ENCODE measurements around the gene ZEB2. TPM values are rescaled to one million over a fixed set of nuclear protein-coding genes. Genes with fewer than 3 reads are reported as not detected.
A peak's percentile ranks its signal among the peaks of the same experiment; 100 is the strongest.
"Not testable (repeated sequence)": the region's sequence is repeated elsewhere in the genome, so short reads cannot be mapped to it uniquely, and the experiment has no call there.

The ZEB2 gene
- total RNA-seq, 1 experiment from 2014 or later, result 71.9 TPM

GRCh38 chr2:144372410-144373080 is 147.4 kb downstream of the ZEB2 start:
- in situ Hi-C loops (cut with HindIII; ENCODE audit: low pct_unique_long_range_greater_than_20kb, low sequenced_read_pairs), result no loop called here
- peak; percentile 23 for DNase-seq (ENCODE audit: low read depth, low spot score)

DNA sequence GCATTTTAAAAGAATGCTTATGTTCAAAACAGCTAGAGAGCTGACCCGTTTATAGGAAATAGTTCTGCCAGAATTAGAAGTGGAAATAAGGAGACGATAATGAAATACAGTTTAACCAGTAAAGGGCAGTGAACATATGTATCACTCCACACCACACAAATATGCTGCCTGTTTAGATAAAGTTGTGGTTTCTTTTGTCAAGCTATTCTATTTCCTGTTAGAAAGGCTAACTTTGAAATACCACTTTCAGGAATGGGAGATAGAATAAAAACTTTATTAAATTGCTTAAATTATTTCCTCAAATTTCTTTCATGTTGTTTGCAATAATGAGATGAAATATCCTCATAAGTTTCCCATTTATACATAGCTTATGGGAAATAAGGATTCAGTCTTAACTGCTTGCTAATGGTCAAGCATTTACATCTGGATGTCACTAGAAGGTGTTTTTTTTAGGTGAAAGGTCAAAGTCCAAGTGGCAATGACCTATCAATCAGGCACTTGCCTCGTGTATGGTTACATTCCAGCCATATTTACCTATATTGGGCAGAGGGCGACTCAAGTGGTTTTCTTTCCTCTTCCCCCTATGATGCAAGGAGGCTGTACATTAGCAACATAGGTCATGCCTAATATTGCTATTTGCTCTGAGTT is 148.9 kb downstream of the ZEB2 start:
- no peak for DNase-seq (ENCODE audit: low read depth, low spot score)
- in situ Hi-C loops (cut with HindIII; ENCODE audit: low pct_unique_long_range_greater_than_20kb, low sequenced_read_pairs), result no loop called here

GRCh38 chr2:144369416-144369815 is 150.5 kb downstream of the ZEB2 start:
- in situ Hi-C loops (cut with HindIII; ENCODE audit: low pct_unique_long_range_greater_than_20kb, low sequenced_read_pairs), result no loop called here
- no peak for DNase-seq (ENCODE audit: low read depth, low spot score)

GRCh38 chr2:144366825-144367429 is 153.0 kb downstream of the ZEB2 start:
- in situ Hi-C loops (cut with HindIII; ENCODE audit: low pct_unique_long_range_greater_than_20kb, low sequenced_read_pairs), result no loop called here

DNA sequence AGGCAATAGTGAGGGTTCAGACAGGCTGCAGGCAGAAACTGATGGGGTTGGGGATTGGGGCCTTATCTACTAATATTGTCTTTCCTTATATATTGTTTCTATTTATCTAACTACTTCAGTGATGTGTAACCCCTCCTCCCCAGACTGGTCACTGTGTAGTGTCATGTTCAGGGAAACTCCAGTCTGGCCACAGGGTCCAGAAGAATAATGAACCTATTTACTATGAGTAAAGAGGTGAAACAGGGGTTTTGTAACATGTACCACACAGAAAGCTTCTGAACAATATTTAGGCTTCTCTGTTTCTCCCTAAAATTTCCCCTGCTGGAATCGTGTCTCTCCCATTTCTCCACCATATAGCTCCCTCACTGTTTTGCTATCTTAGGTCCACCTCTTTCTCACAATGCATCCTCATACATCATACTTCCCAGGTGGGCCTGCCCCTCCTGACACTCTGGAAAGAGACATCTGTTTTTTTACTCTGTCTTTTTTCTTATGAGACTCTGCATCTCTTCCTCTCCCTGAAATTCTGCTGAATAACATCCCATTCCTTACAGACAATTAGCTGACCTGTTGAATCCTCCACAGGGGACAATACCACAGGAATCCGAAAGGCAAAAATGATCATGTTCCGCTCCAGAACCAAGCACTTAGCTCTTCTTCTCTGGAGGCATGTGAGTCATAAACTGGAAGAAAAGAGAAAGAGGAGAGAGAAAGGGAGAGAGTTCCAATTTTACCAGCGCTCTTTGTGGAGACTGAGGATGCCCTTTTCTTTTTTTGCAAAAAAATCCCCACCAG is 154.8 kb downstream of the ZEB2 start:
- no peak for DNase-seq (ENCODE audit: low read depth, low spot score)
- in situ Hi-C loops (cut with HindIII; ENCODE audit: low pct_unique_long_range_greater_than_20kb, low sequenced_read_pairs), result no loop called here

More at GRCh38 chr2:144366825-144367429, 153.0 kb downstream of the ZEB2 start:
- DNase-seq (ENCODE audit: low read depth, low spot score), result no peak

DNA sequence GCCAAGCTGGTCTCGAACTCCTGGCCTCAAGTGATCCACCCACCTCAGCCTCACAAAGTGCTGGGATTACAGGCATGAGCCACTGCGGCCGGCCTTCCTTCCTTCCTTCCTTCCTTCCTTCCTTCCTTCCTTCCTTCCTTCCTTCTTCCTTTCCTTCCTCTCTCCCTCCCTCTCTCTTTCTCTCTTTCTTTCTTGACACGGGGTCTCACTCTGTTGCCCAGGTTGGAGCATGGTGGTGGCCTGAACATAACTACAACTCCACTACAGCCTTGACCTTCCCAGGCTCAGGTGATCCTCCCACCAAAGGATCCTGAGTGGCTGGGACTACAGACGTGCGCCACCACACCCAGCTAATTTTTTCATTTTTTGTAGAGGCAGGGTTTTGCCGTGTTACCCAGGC is 155.7 kb downstream of the ZEB2 start:
- in situ Hi-C loops (cut with HindIII; ENCODE audit: low pct_unique_long_range_greater_than_20kb, low sequenced_read_pairs); DNase-seq (ENCODE audit: low read depth, low spot score): not testable (repeated sequence)

- in situ Hi-C loops (cut with HindIII; ENCODE audit: low pct_unique_long_range_greater_than_20kb, low sequenced_read_pairs), result no loop called here
- no peak for DNase-seq (ENCODE audit: low read depth, low spot score)
Measured at GRCh38 chr2:144362401-144362800, 157.5 kb downstream of the ZEB2 start.

- DNase-seq (ENCODE audit: low read depth, low spot score), result no peak
- in situ Hi-C loops (cut with HindIII; ENCODE audit: low pct_unique_long_range_greater_than_20kb, low sequenced_read_pairs), result no loop called here
Measured at GRCh38 chr2:144361742-144362141, 158.2 kb downstream of the ZEB2 start.

DNA sequence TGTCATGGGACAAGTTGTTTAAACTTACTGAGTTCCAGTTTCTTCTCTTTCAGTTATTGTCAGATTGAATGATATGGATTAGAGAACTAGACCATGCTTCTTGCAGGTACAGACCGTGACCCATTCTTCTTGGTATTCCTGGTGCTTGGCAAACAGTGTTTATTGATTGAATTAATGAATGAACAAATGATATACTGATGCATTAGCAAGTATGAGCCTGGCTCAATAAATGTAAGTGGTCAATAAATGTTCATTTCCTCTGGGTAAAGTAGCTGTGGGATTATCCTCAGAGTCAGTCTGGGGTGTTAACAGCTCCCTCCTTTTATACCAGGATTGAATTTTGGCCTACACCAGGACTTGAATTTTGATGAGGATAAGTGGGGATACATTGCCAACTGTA is 160.2 kb downstream of the ZEB2 start:
- in situ Hi-C loops (cut with HindIII; ENCODE audit: low pct_unique_long_range_greater_than_20kb, low sequenced_read_pairs), result no loop called here
- DNase-seq (ENCODE audit: low read depth, low spot score), result no peak

- in situ Hi-C loops (cut with HindIII; ENCODE audit: low pct_unique_long_range_greater_than_20kb, low sequenced_read_pairs), result no loop called here
- DNase-seq (ENCODE audit: low read depth, low spot score), result no peak
Measured at GRCh38 chr2:144358979-144359541, 160.9 kb downstream of the ZEB2 start.

- no peak for DNase-seq (ENCODE audit: low read depth, low spot score)
- in situ Hi-C loops (cut with HindIII; ENCODE audit: low pct_unique_long_range_greater_than_20kb, low sequenced_read_pairs), result no loop called here
Measured at GRCh38 chr2:144358374-144358964, 161.4 kb downstream of the ZEB2 start.

- in situ Hi-C loops (cut with HindIII; ENCODE audit: low pct_unique_long_range_greater_than_20kb, low sequenced_read_pairs), result no loop called here
- DNase-seq (ENCODE audit: low read depth, low spot score), result no peak
Measured at GRCh38 chr2:144357623-144358373, 162.1 kb downstream of the ZEB2 start.

- DNase-seq (ENCODE audit: low read depth, low spot score), result no peak
- in situ Hi-C loops (cut with HindIII; ENCODE audit: low pct_unique_long_range_greater_than_20kb, low sequenced_read_pairs), result no loop called here
Measured at GRCh38 chr2:144356402-144356801, 163.5 kb downstream of the ZEB2 start.

DNA sequence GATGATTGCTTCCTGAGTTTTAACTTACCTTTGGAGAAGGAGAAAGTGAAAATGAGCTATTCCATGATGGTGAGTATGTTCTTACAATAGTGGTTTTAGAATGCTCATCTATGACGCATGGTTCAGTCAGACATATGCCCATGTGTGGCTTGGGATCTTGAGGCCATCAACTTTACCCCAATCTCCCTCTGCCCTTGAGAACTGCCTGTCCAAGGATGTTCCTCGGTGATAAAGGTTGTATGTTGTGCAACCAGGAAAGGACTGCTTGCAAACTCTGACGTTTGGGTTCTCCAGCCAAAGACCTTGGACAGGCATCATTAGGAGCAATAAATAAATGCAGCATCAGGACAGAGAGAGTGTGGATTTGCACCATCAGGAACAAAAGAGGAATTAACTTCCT is 165.0 kb downstream of the ZEB2 start:
- in situ Hi-C loops (cut with HindIII; ENCODE audit: low pct_unique_long_range_greater_than_20kb, low sequenced_read_pairs), result no loop called here
- no peak for DNase-seq (ENCODE audit: low read depth, low spot score)

DNA sequence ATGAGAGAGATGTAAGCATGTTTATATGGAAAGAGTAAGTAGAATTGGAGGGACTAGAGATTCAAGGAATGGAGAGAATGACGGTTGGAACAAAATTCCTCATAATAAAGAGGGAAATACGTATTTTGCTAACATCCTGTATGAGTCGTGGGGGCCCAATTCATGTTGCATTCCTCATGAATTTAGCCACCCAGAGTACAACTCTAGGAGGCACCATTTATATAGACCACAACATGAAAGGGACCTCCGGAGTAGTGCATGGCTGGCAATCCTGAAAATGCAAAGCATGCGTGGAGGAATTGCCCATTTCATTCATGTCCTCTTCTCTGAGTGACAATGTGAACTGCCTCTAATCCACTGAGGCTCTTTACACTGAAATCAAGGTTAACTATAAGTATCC is 168.2 kb downstream of the ZEB2 start:
- DNase-seq (ENCODE audit: low read depth, low spot score), result no peak
- in situ Hi-C loops (cut with HindIII; ENCODE audit: low pct_unique_long_range_greater_than_20kb, low sequenced_read_pairs), result no loop called here

DNA sequence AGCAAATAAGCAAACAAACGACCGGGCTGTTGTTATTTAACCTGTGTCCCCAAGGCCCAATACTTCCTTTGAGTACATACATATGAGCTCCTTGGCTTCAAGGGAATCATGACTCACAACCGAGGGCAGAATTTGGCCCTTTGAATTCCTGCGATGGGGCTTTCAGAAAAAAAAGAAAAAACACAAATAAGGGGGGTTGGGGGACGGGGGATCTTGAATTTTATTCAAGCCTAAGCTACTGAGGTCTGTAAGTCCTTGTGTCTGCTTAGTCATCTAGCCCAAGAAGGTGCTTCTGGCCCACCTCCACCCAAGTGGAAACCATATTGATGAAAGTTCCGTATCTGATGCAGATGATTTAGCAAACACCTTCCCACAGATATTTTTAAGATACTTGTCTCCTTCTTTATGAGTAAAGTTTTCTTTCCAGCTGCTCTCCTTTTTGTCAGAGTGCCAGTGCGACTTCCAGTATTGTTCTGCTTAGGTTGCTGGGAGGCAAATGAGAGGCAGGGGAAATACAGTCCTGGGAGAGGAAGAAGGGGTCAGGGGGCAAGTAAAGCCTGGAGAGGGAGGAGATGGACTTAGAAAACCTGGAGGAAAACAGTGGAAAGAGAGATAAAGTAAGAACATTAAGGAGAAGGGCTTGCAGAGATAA is 169.6 kb downstream of the ZEB2 start:
- in situ Hi-C loops (cut with HindIII; ENCODE audit: low pct_unique_long_range_greater_than_20kb, low sequenced_read_pairs), result no loop called here
- no peak for DNase-seq (ENCODE audit: low read depth, low spot score)

DNA sequence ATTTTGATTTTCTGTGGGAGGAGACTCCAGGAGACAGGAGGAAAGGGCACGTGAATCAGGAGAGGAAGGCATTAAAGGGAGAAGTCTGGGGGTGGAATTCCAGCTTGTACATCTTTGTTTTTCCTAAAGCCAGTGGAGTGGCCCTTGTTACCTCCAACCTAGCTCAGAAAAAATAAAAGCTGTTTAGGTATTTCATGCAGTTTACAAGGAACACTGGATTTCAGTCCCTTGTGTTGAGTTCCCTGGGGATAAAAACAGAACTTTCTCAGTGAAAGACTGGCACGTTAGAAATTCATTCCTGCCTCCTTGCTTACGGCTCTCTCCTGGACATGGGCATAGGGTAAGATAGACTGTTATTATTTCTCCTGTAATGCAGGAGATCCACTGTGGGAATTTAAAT is 170.2 kb downstream of the ZEB2 start:
- no peak for DNase-seq (ENCODE audit: low read depth, low spot score)
- in situ Hi-C loops (cut with HindIII; ENCODE audit: low pct_unique_long_range_greater_than_20kb, low sequenced_read_pairs), result no loop called here

Measured in SK-MEL-5 (cell line).